Activated CD4-positive, alpha-beta T cell treated with anti-CD3 and anti-CD28 coated beads, Interleukin-2, amount 10 ng/mL, durations not matched to agents 7 days and 5 days (primary cell): Measurements from ENCODE around the gene IDH3G. TPM values are rescaled to one million over a fixed set of nuclear protein-coding genes. Genes with fewer than 3 reads are reported as not detected.
"Not testable (repeated sequence)": the region's sequence is repeated elsewhere in the genome, so short reads cannot be mapped to it uniquely, and the experiment has no call there.

Source experiments
- CTCF ChIA-PET: fragments of 350-600 bp; sonication (Branson Sonifier 250); formaldehyde crosslinking; loops from one replicate; lab custom pipeline; 2021; ENCODE audit warnings: antibody characterized with exemption; lab: Charles Lee
- POLR2A ChIA-PET: fragments of 350-600 bp; sonication (Branson Sonifier 250); formaldehyde crosslinking; loops from one replicate; lab custom pipeline; 2021; ENCODE audit warnings: antibody characterized with exemption; lab: Charles Lee
- DNase-seq: peaks from one replicate; pipeline ENCODE4 v3.0.0-alpha.2; 2020
- H3K27ac Mint-ChIP-seq: one replicate; pipeline ENCODE4 v1.8.0; 2021; ENCODE audit warnings: mild to moderate bottlenecking, moderate library complexity, mixed read lengths
- H3K27me3 Mint-ChIP-seq: one replicate; pipeline ENCODE4 v1.8.0; 2021; ENCODE audit warnings: mixed read lengths
- H3K36me3 Mint-ChIP-seq: one replicate; pipeline ENCODE4 v1.8.0; 2021; ENCODE audit warnings: low read depth, mixed read lengths
- H3K4me1 Mint-ChIP-seq: one replicate; pipeline ENCODE4 v1.8.0; 2021; ENCODE audit warnings: mixed read lengths
- H3K4me3 Mint-ChIP-seq: one replicate; pipeline ENCODE4 v1.8.0; 2021; ENCODE audit warnings: mild to moderate bottlenecking, moderate library complexity, mixed read lengths
- H3K9me3 Mint-ChIP-seq: one replicate; pipeline ENCODE4 v1.8.0; 2021; ENCODE audit warnings: mixed read lengths
- total RNA-seq, 2 experiments: library from RNA; stranded (reverse); gene quantifications; one replicate each; pipeline ENCODE4 v1.2.3, GENCODE V29; 2021

IDH3G gene
- total RNA-seq, 2 experiments from 2014 or later, result 60.1 to 64.8 TPM

DNA sequence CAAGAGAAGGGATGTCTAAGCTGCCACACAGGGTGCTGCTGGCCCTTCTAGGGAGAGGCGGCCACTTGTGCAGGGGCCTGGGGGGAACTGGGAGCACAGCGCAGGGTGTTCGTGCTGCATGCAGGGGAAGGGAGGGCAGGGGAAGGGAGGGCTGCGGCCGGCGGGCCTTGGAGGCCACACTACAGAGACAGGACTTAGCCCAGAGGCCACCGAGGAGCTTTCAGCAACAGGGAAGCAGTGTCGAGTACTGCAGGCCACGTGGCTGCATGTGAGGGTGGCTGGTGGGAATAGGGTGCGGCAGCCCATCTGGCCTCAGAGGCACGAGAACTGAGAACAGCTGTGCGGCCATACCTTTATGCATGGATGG is 49.1 kb downstream of the IDH3G start:
- DNase-seq, H3K4me3 Mint-ChIP-seq, CTCF ChIA-PET, H3K9me3 Mint-ChIP-seq, H3K27ac Mint-ChIP-seq, POLR2A ChIA-PET, H3K36me3 Mint-ChIP-seq, H3K27me3 Mint-ChIP-seq: not testable (repeated sequence)
- peaks cover 16% of the 10 kb centered on the region for H3K4me1 Mint-ChIP-seq

DNA sequence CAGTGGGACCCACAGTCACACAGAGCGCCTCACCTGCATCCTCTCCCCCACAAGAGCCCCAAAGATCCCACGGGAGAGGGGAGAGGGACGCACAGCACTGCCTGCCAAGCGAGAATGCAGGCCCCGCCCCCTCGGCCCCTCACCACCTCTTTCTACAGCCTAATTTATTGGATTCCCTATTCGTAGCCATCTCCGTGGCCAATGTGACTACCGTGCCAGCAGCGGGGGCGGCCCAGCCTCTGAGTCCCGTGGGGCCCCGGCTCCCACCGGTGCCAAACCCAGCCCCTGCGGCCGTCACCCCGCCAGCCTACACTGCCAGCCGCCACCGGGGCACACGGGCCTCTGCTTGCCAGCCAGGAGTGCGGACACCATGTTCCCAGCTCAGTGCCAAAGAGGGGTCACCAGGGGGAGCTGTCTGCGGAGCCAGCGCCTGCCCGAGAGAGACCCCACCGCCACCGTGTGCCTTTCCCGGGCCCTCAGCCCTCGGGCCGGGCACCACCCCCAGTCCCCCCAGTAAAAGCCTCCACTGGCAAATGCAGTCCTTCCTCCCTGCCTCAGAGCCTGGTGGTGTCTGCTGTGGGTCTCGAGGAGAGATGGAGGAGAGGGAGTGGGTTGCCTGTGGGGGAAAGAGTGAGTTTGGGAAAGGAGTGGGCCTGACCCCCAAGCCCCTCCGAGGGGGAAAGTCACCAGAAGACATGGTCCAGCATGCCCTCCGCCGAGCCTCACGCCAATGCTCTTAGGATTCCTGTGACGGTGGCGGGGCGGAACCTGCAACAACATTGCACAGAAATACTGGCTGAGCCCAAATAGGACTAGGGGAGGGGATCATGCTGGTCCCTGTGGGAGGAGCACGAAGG is 49.7 kb downstream of the IDH3G start:
- Mint-ChIP-seq H3K4me3 (no peak overlapping the region), H3K9me3 (no peaks in the 10 kb centered on the region), H3K4me1 (peaks cover 22% of the 10 kb centered on the region), H3K27ac (peak overlapping the region; percentile 25), H3K27me3 (peaks cover 9% of the 10 kb centered on the region), H3K36me3 (peaks cover 6% of the 10 kb centered on the region)
- CTCF ChIA-PET, result no interaction called here
- POLR2A ChIA-PET, result no interaction called here
- DNase-seq, result no peak

- H3K4me1 Mint-ChIP-seq, result peaks cover 30% of the 10 kb centered on the region
- H3K27ac Mint-ChIP-seq, H3K27me3 Mint-ChIP-seq, H3K36me3 Mint-ChIP-seq, DNase-seq, CTCF ChIA-PET, POLR2A ChIA-PET, H3K4me3 Mint-ChIP-seq, H3K9me3 Mint-ChIP-seq: not testable (repeated sequence)
Measured at GRCh38 chrX:153743468-153744209, 50.5 kb downstream of the IDH3G start.

DNA sequence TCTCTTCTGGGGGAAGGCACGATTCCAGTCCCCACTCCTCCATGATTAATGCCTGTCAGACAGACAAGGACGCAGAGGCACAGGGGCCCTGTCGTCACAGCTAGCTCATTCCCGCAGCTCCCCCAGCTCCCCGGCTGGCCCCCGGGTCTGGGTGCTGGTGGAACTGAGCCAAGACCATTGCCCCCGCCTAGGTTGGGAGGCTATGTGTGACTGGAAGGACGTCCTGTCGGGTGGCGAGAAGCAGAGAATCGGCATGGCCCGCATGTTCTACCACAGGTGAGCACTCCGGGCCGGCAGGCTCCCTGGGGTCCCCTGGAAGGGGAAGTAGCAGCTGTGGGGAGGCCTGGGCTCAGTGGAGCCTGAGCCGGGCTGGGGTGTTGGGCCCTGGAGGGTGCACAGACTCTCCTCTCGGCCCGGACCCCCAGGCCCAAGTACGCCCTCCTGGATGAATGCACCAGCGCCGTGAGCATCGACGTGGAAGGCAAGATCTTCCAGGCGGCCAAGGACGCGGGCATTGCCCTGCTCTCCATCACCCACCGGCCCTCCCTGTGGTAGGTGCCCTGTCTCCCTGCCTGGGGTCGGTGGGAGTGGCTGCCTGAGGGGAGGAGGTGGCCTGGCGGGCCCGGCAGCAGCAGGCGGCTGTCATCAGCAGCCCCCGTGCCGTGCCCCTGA is 51.2 kb downstream of the IDH3G start:
- DNase-seq, H3K4me3 Mint-ChIP-seq, CTCF ChIA-PET, H3K36me3 Mint-ChIP-seq, H3K9me3 Mint-ChIP-seq, H3K27ac Mint-ChIP-seq, POLR2A ChIA-PET, H3K27me3 Mint-ChIP-seq: not testable (repeated sequence)
- H3K4me1 Mint-ChIP-seq, result peaks cover 30% of the 10 kb centered on the region

DNA sequence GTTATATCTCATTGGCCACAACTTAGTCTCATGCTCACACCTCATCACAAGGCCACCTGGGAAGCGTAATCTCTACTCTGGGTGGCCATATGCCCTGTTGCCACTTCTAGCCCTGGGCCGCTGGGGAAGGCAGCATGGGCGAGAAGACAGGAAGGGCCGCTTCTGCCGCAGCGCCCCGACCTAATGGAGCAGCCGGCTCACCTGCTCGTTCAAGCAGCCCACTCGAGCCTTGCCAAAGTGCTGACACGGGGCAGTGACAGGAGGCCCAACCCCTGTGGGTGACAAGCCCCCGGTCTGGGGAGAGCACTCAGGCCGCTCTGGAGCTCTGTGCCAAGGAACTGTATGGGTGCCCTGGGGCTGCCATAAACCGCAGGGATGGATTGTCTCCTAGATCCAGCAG is 52.1 kb downstream of the IDH3G start:
- H3K27me3 Mint-ChIP-seq, H3K9me3 Mint-ChIP-seq, H3K4me3 Mint-ChIP-seq, H3K27ac Mint-ChIP-seq, POLR2A ChIA-PET, H3K36me3 Mint-ChIP-seq, DNase-seq, CTCF ChIA-PET: not testable (repeated sequence)
- peaks cover 30% of the 10 kb centered on the region for H3K4me1 Mint-ChIP-seq

- H3K27me3 Mint-ChIP-seq, result peaks cover 5% of the 10 kb centered on the region
- CTCF ChIA-PET, result no interaction called here
- peaks cover 30% of the 10 kb centered on the region for H3K4me1 Mint-ChIP-seq
- POLR2A ChIA-PET, result no interaction called here
- H3K36me3 Mint-ChIP-seq, result peaks cover 7% of the 10 kb centered on the region
- H3K4me3 Mint-ChIP-seq, result no peak overlapping the region
- no peak for DNase-seq
- peak overlapping the region; percentile 83 for H3K27ac Mint-ChIP-seq
- no peaks in the 10 kb centered on the region for H3K9me3 Mint-ChIP-seq
Measured at GRCh38 chrX:153741446-153741845, 52.7 kb downstream of the IDH3G start.

GRCh38 chrX:153740631-153741222 is 53.4 kb downstream of the IDH3G start:
- POLR2A ChIA-PET, result no interaction called here
- H3K27me3 Mint-ChIP-seq, result peaks cover 2% of the 10 kb centered on the region
- peak overlapping the region; percentile 91 for H3K27ac Mint-ChIP-seq
- no peak for DNase-seq
- H3K4me3 Mint-ChIP-seq, result peak overlapping the region; percentile 48
- CTCF ChIA-PET, result no interaction called here
- H3K4me1 Mint-ChIP-seq, result peaks cover 30% of the 10 kb centered on the region
- peaks cover 7% of the 10 kb centered on the region for H3K36me3 Mint-ChIP-seq
- no peaks in the 10 kb centered on the region for H3K9me3 Mint-ChIP-seq

GRCh38 chrX:153739754-153740486 is 54.3 kb downstream of the IDH3G start:
- Mint-ChIP-seq H3K27ac (peak overlapping the region; percentile 91), H3K27me3 (peaks cover 2% of the 10 kb centered on the region), H3K4me1 (peaks cover 38% of the 10 kb centered on the region), H3K36me3 (peaks cover 13% of the 10 kb centered on the region), H3K4me3 (peak overlapping the region; percentile 48), H3K9me3 (no peaks in the 10 kb centered on the region)
- ChIA-PET POLR2A (no interaction called here), CTCF (no interaction called here)
- peak; percentile 40 for DNase-seq

- Mint-ChIP-seq H3K4me1 (peaks cover 40% of the 10 kb centered on the region), H3K4me3 (no peak overlapping the region), H3K27ac (no peak overlapping the region), H3K27me3 (no peaks in the 10 kb centered on the region), H3K36me3 (peaks cover 17% of the 10 kb centered on the region), H3K9me3 (no peaks in the 10 kb centered on the region)
- POLR2A ChIA-PET, result no interaction called here
- no peak for DNase-seq
- CTCF ChIA-PET, result no interaction called here
Measured at GRCh38 chrX:153738056-153738605, 56.0 kb downstream of the IDH3G start.

- no peak overlapping the region for H3K27ac Mint-ChIP-seq
- peaks cover 23% of the 10 kb centered on the region for H3K36me3 Mint-ChIP-seq
- H3K4me3 Mint-ChIP-seq, result no peak overlapping the region
- POLR2A ChIA-PET, result no interaction called here
- H3K4me1 Mint-ChIP-seq, result peaks cover 44% of the 10 kb centered on the region
- no peak for DNase-seq
- CTCF ChIA-PET, result interaction anchor here (1.6 kb wide), 1 partner anchor 16 kb away, joined by 3 read pairs; no protein-coding TSS in a partner anchor
- H3K27me3 Mint-ChIP-seq, result no peaks in the 10 kb centered on the region
- peaks cover under 1% of the 10 kb centered on the region for H3K9me3 Mint-ChIP-seq
Measured at GRCh38 chrX:153736871-153737441, 57.2 kb downstream of the IDH3G start.

- H3K4me1 Mint-ChIP-seq, result peaks cover 49% of the 10 kb centered on the region
- H3K36me3 Mint-ChIP-seq, result peaks cover 30% of the 10 kb centered on the region
- H3K9me3 Mint-ChIP-seq, result peaks cover 7% of the 10 kb centered on the region
- no peaks in the 10 kb centered on the region for H3K27me3 Mint-ChIP-seq
- DNase-seq, result no peak
- CTCF ChIA-PET, result interaction anchor here (1.3 to 1.6 kb wide), 3 partner anchors 9 to 17 kb away, joined by 3 to 4 read pairs (median 3); no protein-coding TSS in a partner anchor
- no peak overlapping the region for H3K4me3 Mint-ChIP-seq
- H3K27ac Mint-ChIP-seq, result peak overlapping the region; percentile 19
- POLR2A ChIA-PET, result no interaction called here
Measured at GRCh38 chrX:153736071-153736820, 57.9 kb downstream of the IDH3G start.
